IMR-90 (cell line): ENCODE measurements around the gene CCDC27. TPM values are rescaled to one million over a fixed set of nuclear protein-coding genes. Genes with fewer than 3 reads are reported as not detected.

Experiments used
- ATAC-seq: fragments of 200-7000 bp; cut with Tn5 transposase; 2 replicates; pipeline ENCODE4 v1.9.1; 2020; ENCODE audit warnings: low read depth, mild to moderate bottlenecking, moderate library complexity
- BruUV-seq: library from RNA; stranded (reverse); fragments of 400-500 nt; replicated peaks from 2 replicates; lab custom pipeline; 2021; lab: Mats Ljungman, UMichigan
- CTCF ChIA-PET: fragments of 300-600 bp; formaldehyde crosslinking; extraction: SDS; loops from one replicate; lab custom pipeline; 2021; ENCODE audit warnings: antibody characterized with exemption; lab: Yijun Ruan, JAX
- POLR2A ChIA-PET: fragments of 300-600 bp; sonication (Branson Sonifier 250); formaldehyde crosslinking; loops from one replicate; lab custom pipeline; 2022; ENCODE audit warnings: antibody characterized with exemption; ENCODE audit not compliant: unreplicated experiment; lab: Charles Lee
- DNase-seq: peaks from one replicate; pipeline ENCODE4 v3.0.0; 2013
- H2AFZ ChIP-seq: replicated peaks from 2 replicates; pipeline ENCODE3; 2013; ENCODE audit warnings: low read length, mild to moderate bottlenecking; ENCODE audit not compliant: poor library complexity
- H2AK5ac ChIP-seq: 2 replicates; pipeline ENCODE4 v1.6.1; 2013; ENCODE audit warnings: low read depth, low read length, inconsistent platforms
- H2AK9ac ChIP-seq: replicated peaks from 2 replicates; pipeline ENCODE3; 2013; ENCODE audit warnings: mild to moderate bottlenecking, low read depth, low read length, moderate library complexity; ENCODE audit not compliant: poor library complexity
- H2BK120ac ChIP-seq: 2 replicates; pipeline ENCODE4 v1.6.1; 2013; ENCODE audit warnings: low read depth, low read length, inconsistent platforms
- H2BK15ac ChIP-seq: 3 replicates; pipeline ENCODE4 v1.6.1; 2013; ENCODE audit warnings: low read depth, low read length, inconsistent platforms
- H2BK20ac ChIP-seq: 2 replicates; pipeline ENCODE4 v1.6.1; 2013; ENCODE audit warnings: low read depth, mild to moderate bottlenecking, inconsistent platforms, low read length, moderate library complexity
- H2BK5ac ChIP-seq: 2 replicates; pipeline ENCODE4 v1.6.1; 2013; ENCODE audit warnings: mild to moderate bottlenecking, low read depth, low read length, inconsistent platforms; ENCODE audit not compliant: poor library complexity, severe bottlenecking
- H3K14ac ChIP-seq: replicated peaks from 2 replicates; pipeline ENCODE4 v1.6.1; 2013; ENCODE audit warnings: low read depth, low read length, inconsistent platforms
- H3K18ac ChIP-seq: 2 replicates; pipeline ENCODE4 v1.6.1; 2013; ENCODE audit warnings: low read depth, low read length, control low read depth
- H3K23ac ChIP-seq: 2 replicates; pipeline ENCODE4 v1.6.1; 2013; ENCODE audit warnings: low read depth, low read length, inconsistent platforms
- H3K27ac ChIP-seq: 2 replicates; pipeline ENCODE4 v1.5.1; 2013; ENCODE audit warnings: mild to moderate bottlenecking, control low read depth, low read length; ENCODE audit not compliant: insufficient read depth
- H3K27me3 ChIP-seq: 2 replicates; pipeline ENCODE4 v1.6.1; 2013; ENCODE audit warnings: low read length; ENCODE audit not compliant: control insufficient read depth, insufficient read depth
- H3K36me3 ChIP-seq: 2 replicates; pipeline ENCODE4 v1.6.1; 2013; ENCODE audit warnings: low read length, mixed read lengths; ENCODE audit not compliant: control insufficient read depth, insufficient read depth
- H3K4ac ChIP-seq: 2 replicates; pipeline ENCODE4 v1.6.1; 2013; ENCODE audit warnings: low read depth, low read length, inconsistent platforms
- H3K4me1 ChIP-seq: 2 replicates; pipeline ENCODE4 v1.6.1; 2013; ENCODE audit warnings: low read length, mixed read lengths; ENCODE audit not compliant: control insufficient read depth, insufficient read depth
- H3K4me2 ChIP-seq: 2 replicates; pipeline ENCODE4 v1.6.1; 2013; ENCODE audit warnings: low read depth, mild to moderate bottlenecking, control low read depth, low read length, moderate library complexity
- H3K4me3 ChIP-seq: 2 replicates; pipeline ENCODE4 v1.5.1; 2013; ENCODE audit warnings: low read depth, mild to moderate bottlenecking, control low read depth, low read length, moderate library complexity; ENCODE audit not compliant: insufficient read depth
- H3K56ac ChIP-seq: 2 replicates; pipeline ENCODE4 v1.6.1; 2013; ENCODE audit warnings: low read length, inconsistent platforms; ENCODE audit not compliant: insufficient read depth; ENCODE audit errors: extremely low read depth
- H3K79me1 ChIP-seq, 2 experiments: 2 replicates each; pipeline ENCODE4 v1.6.1; 2013; ENCODE audit warnings: low read length in 2 of 2, inconsistent platforms in 1 of 2, low read depth in 1 of 2
- H3K9ac ChIP-seq: 2 replicates; pipeline ENCODE4 v1.6.1; 2013; ENCODE audit warnings: low read depth, low read length, control low read depth
- H3K9me1 ChIP-seq: 2 replicates; pipeline ENCODE4 v1.6.1; 2013; ENCODE audit warnings: low read length, inconsistent platforms; ENCODE audit not compliant: insufficient read depth
- H3K9me3 ChIP-seq: 2 replicates; pipeline ENCODE4 v1.6.1; 2013; ENCODE audit warnings: low read length; ENCODE audit not compliant: control insufficient read depth, insufficient read depth
- H4K20me1 ChIP-seq: 2 replicates; pipeline ENCODE4 v1.6.1; 2013; ENCODE audit warnings: low read length, inconsistent platforms; ENCODE audit not compliant: insufficient read depth
- H4K5ac ChIP-seq: 2 replicates; pipeline ENCODE4 v1.6.1; 2013; ENCODE audit warnings: mild to moderate bottlenecking, low read depth, low read length, control low read depth
- H4K8ac ChIP-seq, 2 experiments: 2 replicates each; pipeline ENCODE4 v1.6.1; 2013; ENCODE audit warnings: low read depth in 2 of 2, low read length in 2 of 2, control low read depth in 1 of 2, inconsistent platforms in 1 of 2
- H4K91ac ChIP-seq: 2 replicates; pipeline ENCODE4 v1.6.1; 2013; ENCODE audit warnings: low read depth, low read length, inconsistent platforms; ENCODE audit not compliant: insufficient read depth
- BHLHE40 ChIP-seq: fragments of 150-350 bp; IDR thresholded peaks from 2 replicates; pipeline ENCODE4 v1.6.1; 2016; ENCODE audit warnings: mild to moderate bottlenecking, low read depth, low read length
- CEBPB ChIP-seq: IDR thresholded peaks from 2 replicates; pipeline ENCODE4 v1.6.1; 2012; ENCODE audit warnings: low read depth, low read length, improper control_type of control experiment
- CHD1 ChIP-seq: IDR thresholded peaks from 2 replicates; pipeline ENCODE4 v1.6.1; 2012; ENCODE audit warnings: low read depth, low read length, improper control_type of control experiment
- CTCF ChIP-seq: conservative IDR thresholded peaks from 2 replicates; pipeline ENCODE4 v1.5.1; 2012; ENCODE audit warnings: mild to moderate bottlenecking, low read depth, low read length, improper control_type of control experiment
- MXI1 ChIP-seq: IDR thresholded peaks from 2 replicates; pipeline ENCODE4 v1.6.1; 2012; ENCODE audit warnings: low read depth, mild to moderate bottlenecking, low read length, moderate library complexity, borderline replicate concordance
- NFE2L2 ChIP-seq: fragments of 150-350 bp; IDR thresholded peaks from 2 replicates; pipeline ENCODE4 v1.6.1; 2016; ENCODE audit warnings: low read depth, mild to moderate bottlenecking, low read length
- WGBS, 2 experiments: methylation state at CpG; one replicate each; pipeline versions ENCODE4 v1.1.5 to v1.1.7; 2013; ENCODE audit warnings: missing lambda C conversion rate in 2 of 2; ENCODE audit not compliant: insufficient read length in 1 of 2; ENCODE audit errors: extremely low coverage in 2 of 2; 5-methylcytosine and 5-hydroxymethylcytosine counted together
- dilution Hi-C: fragments of 300-500 bp; cut with HindIII; formaldehyde crosslinking; loops from one replicate; pipeline ENCODE4 v1.14.3; 2018; ENCODE audit warnings: low sequenced_read_pairs; ENCODE audit not compliant: unreplicated experiment
- in situ Hi-C: fragments of 300-500 bp; cut with MboI; formaldehyde crosslinking; loops from 3 replicates; pipeline ENCODE4 v1.14.3; 2019; ENCODE audit warnings: low sequenced_read_pairs, inconsistent platforms, mixed read lengths
- intact Hi-C: fragments of 100-400 bp; cut with micrococcal nuclease; formaldehyde crosslinking; loops from 2 replicates; pipeline ENCODE4 v1.10.0; 2022
- polyA plus RNA-seq, 3 experiments: library from polyadenylated mRNA; depleted of rRNA; stranded (reverse); fragments of >200 nt; gene quantifications; 2 replicates each; pipeline ENCODE4 v1.2.3, GENCODE V29; 2012; ENCODE audit warnings: low replicate concordance in 1 of 3
- total RNA-seq: library from RNA; depleted of rRNA; stranded (reverse); fragments of >200 nt; gene quantifications from 2 replicates; pipeline ENCODE4 v1.2.3, GENCODE V29; 2012
- TF ChIP-seq, protein P1 (sequence below): fragments of 150-350 bp; IDR thresholded peaks from 2 replicates; pipeline ENCODE4 v1.6.1; 2017; ENCODE audit warnings: mild to moderate bottlenecking, antibody characterized with exemption, low read length, low read depth

Gene CCDC27
- total and polyA plus RNA-seq, 2 of the 4 experiments (the other 2 are of a cell fraction): not detected

DNA sequence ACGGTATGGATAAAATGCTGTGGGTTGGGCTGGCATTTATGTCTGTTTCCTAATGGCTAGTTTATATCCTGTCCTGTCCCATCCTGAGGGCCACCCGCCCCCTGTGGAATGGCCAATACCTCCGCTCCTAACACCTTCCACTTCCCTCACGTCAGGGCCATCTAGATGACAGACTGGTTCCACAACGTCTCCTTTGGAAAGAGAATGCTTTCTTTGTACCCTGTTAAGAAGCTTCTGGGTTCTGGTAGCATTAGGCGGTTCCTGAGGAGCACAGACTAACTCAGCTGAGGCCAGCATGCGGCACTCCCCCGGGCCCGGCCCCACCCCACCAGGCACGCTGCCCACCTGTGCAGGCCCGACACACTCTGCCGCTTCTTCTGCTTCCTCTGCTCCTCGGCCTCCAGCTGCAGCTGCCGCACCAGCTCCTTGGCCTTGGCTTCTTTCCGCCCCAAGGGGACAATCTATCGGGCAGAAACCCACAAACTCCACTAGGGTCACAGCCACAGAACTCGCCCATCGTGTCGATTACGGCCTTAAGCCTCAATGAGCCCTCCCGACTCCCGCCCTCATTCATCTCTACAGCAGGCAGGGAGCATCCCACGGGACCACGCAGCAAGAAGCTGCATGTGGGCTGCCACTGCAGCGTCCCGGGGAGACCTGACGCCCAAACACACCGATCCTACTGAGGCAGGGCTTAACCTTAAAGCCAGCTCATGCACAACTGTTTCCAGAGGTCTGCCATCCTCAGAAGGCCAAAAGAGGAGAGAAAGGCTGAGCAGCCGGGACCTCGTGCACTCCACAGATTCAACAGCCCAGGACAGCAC is 31.6 kb downstream of the CCDC27 start:
- H2AK5ac ChIP-seq: no peak overlapping the region
- BruUV-seq: no TSS peak
- no peak overlapping the region for H2BK120ac ChIP-seq
- in situ Hi-C loops: no loop called here
- dilution Hi-C loops: no loop called here
- H2AFZ ChIP-seq: no peak overlapping the region
- H3K79me1 ChIP-seq: peaks cover 6 to 16% of the 10 kb centered on the region in 2 experiments
- no peak overlapping the region for H3K4me2 ChIP-seq
- H3K9ac ChIP-seq: no peak overlapping the region
- TF ChIP-seq CHD1 (no peak), NFE2L2 (no peak), CEBPB (no peak), CTCF (no peak), BHLHE40 (no peak), MXI1 (no peak)
- TF ChIP-seq, protein P1, sequence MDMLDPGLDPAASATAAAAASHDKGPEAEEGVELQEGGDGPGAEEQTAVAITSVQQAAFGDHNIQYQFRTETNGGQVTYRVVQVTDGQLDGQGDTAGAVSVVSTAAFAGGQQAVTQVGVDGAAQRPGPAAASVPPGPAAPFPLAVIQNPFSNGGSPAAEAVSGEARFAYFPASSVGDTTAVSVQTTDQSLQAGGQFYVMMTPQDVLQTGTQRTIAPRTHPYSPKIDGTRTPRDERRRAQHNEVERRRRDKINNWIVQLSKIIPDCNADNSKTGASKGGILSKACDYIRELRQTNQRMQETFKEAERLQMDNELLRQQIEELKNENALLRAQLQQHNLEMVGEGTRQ: no peak
- H3K23ac ChIP-seq: no peak overlapping the region
- no peak overlapping the region for H3K14ac ChIP-seq
- no peak overlapping the region for H4K5ac ChIP-seq
- no peak overlapping the region for H3K18ac ChIP-seq
- ChIA-PET POLR2A (no interaction called here), CTCF (no interaction called here)
- no peaks in the 10 kb centered on the region for H3K4me1 ChIP-seq
- peaks cover 16% of the 10 kb centered on the region for H4K20me1 ChIP-seq
- no peak overlapping the region for H2BK15ac ChIP-seq
- H4K8ac ChIP-seq: no peak overlapping the region
- DNase-seq (no peak), ATAC-seq (no peak)
- no peak overlapping the region for H3K27ac ChIP-seq
- no peak overlapping the region for H3K4ac ChIP-seq
- no peaks in the 10 kb centered on the region for H3K9me3 ChIP-seq
- H3K4me3 ChIP-seq: no peak overlapping the region
- H2AK9ac ChIP-seq: peak overlapping the region; percentile 42
- H3K9me1 ChIP-seq: no peaks in the 10 kb centered on the region
- H4K91ac ChIP-seq: no peak overlapping the region
- no peak overlapping the region for H2BK20ac ChIP-seq
- peaks cover 67% of the 10 kb centered on the region for H3K36me3 ChIP-seq
- 100% methylated on average over 2 of the region's 30 CpGs; no CpG with 5 or more reads in 1 of the 2 experiments for WGBS, 2 experiments
- no peak overlapping the region for H2BK5ac ChIP-seq
- no peaks in the 10 kb centered on the region for H3K27me3 ChIP-seq
- intact Hi-C loops: no loop called here
- no peak overlapping the region for H3K56ac ChIP-seq
